Measurements from ENCODE around the gene GLCCI1.

DNA sequence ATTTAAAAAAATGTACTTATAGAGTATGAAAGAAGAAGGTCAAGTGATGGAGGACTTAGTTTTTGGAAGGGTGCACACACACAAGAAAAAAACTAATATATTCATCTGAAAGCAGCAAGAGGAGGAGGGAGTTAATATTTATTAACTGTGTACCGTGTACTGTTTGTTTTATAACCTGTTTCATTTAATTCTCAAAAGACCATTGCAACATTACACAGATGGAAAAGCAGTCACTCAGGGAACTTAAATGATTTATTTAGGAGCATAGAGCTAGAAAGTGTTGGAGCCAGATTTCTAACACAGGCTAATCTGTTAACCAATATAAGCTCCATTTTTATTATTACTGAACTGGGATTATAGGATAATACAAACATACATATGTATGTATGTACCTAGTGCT, 36.7 kb downstream of the GLCCI1 start:
- TF ChIP-seq FOXM1 (IDR thresholded peaks at IDR 0.05; ENCODE audit: borderline replicate concordance), result no peak
- TF ChIP-seq FOXA1 (IDR thresholded peaks at IDR 0.05), result no peak
- no peak for TF ChIP-seq SUZ12 (IDR thresholded peaks at IDR 0.05)
- no peak for TF ChIP-seq HDGF (IDR thresholded peaks at IDR 0.05; ENCODE audit: borderline replicate concordance)
- TF ChIP-seq ELF4 (IDR thresholded peaks at IDR 0.05), result no peak
- no peak for TF ChIP-seq SP1 (IDR thresholded peaks at IDR 0.05)
- no peak for TF ChIP-seq NFRKB (IDR thresholded peaks at IDR 0.05)

All from HEK293T (cell line).